Colonic mucosa (tissue), 4 donors: ENCODE measurements around the gene IGIP. TPM values are rescaled to one million over a fixed set of nuclear protein-coding genes. Genes with fewer than 3 reads are reported as not detected.

ENCODE experiments used
- DNase-seq: peaks from one replicate; pipeline ENCODE4 v3.0.0-alpha.2; 2020
- H3K27ac ChIP-seq: fragments of 200-600 bp; one replicate; pipeline ENCODE4 v1.8.0; 2021
- H3K27me3 ChIP-seq: fragments of 200-600 bp; one replicate; pipeline ENCODE4 v1.8.0; 2021
- H3K36me3 ChIP-seq: fragments of 200-600 bp; one replicate; pipeline ENCODE4 v1.8.0; 2021
- H3K4me1 ChIP-seq: fragments of 200-600 bp; one replicate; pipeline ENCODE4 v1.8.0; 2021; ENCODE audit warnings: mild to moderate bottlenecking
- H3K4me3 ChIP-seq: fragments of 200-600 bp; one replicate; pipeline ENCODE4 v1.8.0; 2021
- H3K9ac ChIP-seq, 2 donors: one replicate each; pipeline ENCODE4 v1.7.0; 2013; ENCODE audit warnings: control low read depth in 2 of 2, low read depth in 2 of 2, low read length in 2 of 2
- H3K9me3 ChIP-seq: fragments of 200-600 bp; one replicate; pipeline ENCODE4 v1.8.0; 2021
- CTCF ChIP-seq: fragments of 200-600 bp; IDR thresholded peaks from one replicate; pipeline ENCODE4 v1.8.0; 2022; ENCODE audit warnings: antibody characterized with exemption, mild to moderate bottlenecking
- intact Hi-C: fragments of 100-400 bp; cut with DNase I; formaldehyde crosslinking; loops from one replicate; pipeline ENCODE4 v1.14.1; 2022
- total RNA-seq, 2 donors: library from RNA; stranded (reverse); fragmentation: NEBNext Ultra II Directional in 1 of 2; extraction: Animal tissue kit (Norgen Biotek cat#: 25700) in 1 of 2; gene quantifications; one replicate each; pipeline ENCODE4 v1.2.1, GENCODE V29; 2021
- donor health status: healthy.
- donor health status: DM: no; HTN: no; CAD: no.
- donor health status: DM: no; HTN: no; CAD: no.

Gene IGIP
- total RNA-seq, 2 donors from 2014 or later, result 7.8 to 9.5 TPM

- H3K36me3 ChIP-seq, result no peaks in the 10 kb centered on the region
- no peaks in the 10 kb centered on the region for H3K9me3 ChIP-seq
- TF ChIP-seq CTCF, result no peak
- no peaks in the 10 kb centered on the region for H3K27me3 ChIP-seq
- no peak for DNase-seq
- peak overlapping the region; percentile 66 for H3K4me3 ChIP-seq
- intact Hi-C loops, result no loop called here
- H3K4me1 ChIP-seq, result peaks cover 7% of the 10 kb centered on the region
- peak overlapping the region; percentile 91 for H3K27ac ChIP-seq
- peak overlapping the region; percentile 80 to 87 for H3K9ac ChIP-seq
Observed at GRCh38 chr5:140115186-140115500, 10.6 kb upstream of the IGIP start.

GRCh38 chr5:140116716-140117115 lies 9.0 kb upstream of the IGIP start:
- Histone ChIP-seq H3K27ac (no peak overlapping the region), H3K36me3 (no peaks in the 10 kb centered on the region), H3K27me3 (no peaks in the 10 kb centered on the region), H3K9me3 (no peaks in the 10 kb centered on the region), H3K4me3 (no peak overlapping the region), H3K9ac (no peak overlapping the region), H3K4me1 (peaks cover 7% of the 10 kb centered on the region)
- intact Hi-C loops, result no loop called here
- no peak for DNase-seq
- TF ChIP-seq CTCF, result no peak

- TF ChIP-seq CTCF, result no peak
- intact Hi-C loops, result no loop called here
- no peak overlapping the region for H3K27ac ChIP-seq
Observed at GRCh38 chr5:140117523-140117922, 8.2 kb upstream of the IGIP start.

GRCh38 chr5:140118302-140118936 lies 7.3 kb upstream of the IGIP start:
- Histone ChIP-seq H3K9me3 (no peaks in the 10 kb centered on the region), H3K4me3 (no peak overlapping the region), H3K27me3 (no peaks in the 10 kb centered on the region), H3K4me1 (peaks cover 7% of the 10 kb centered on the region), H3K27ac (no peak overlapping the region), H3K36me3 (no peaks in the 10 kb centered on the region), H3K9ac (no peak overlapping the region)
- no peak for TF ChIP-seq CTCF
- DNase-seq, result no peak
- intact Hi-C loops, result no loop called here

More at GRCh38 chr5:140117523-140117922, 8.2 kb upstream of the IGIP start:
- Histone ChIP-seq H3K9me3 (no peaks in the 10 kb centered on the region), H3K4me1 (peaks cover 7% of the 10 kb centered on the region), H3K9ac (no peak overlapping the region), H3K36me3 (no peaks in the 10 kb centered on the region), H3K27me3 (no peaks in the 10 kb centered on the region), H3K4me3 (no peak overlapping the region)
- no peak for DNase-seq

- no peak for DNase-seq
- H3K36me3 ChIP-seq, result no peaks in the 10 kb centered on the region
- H3K4me3 ChIP-seq, result no peak overlapping the region
- no peak overlapping the region for H3K27ac ChIP-seq
- TF ChIP-seq CTCF, result no peak
- no peak overlapping the region for H3K9ac ChIP-seq
- no peaks in the 10 kb centered on the region for H3K4me1 ChIP-seq
- no peaks in the 10 kb centered on the region for H3K9me3 ChIP-seq
- no peaks in the 10 kb centered on the region for H3K27me3 ChIP-seq
- intact Hi-C loops, result no loop called here
Observed at GRCh38 chr5:140126315-140127012, 727 bp downstream of the IGIP start.
